Measurements from ENCODE around the gene HLF. TPM values are rescaled to one million over a fixed set of nuclear protein-coding genes. Genes with fewer than 3 reads are reported as not detected.

The HLF gene
- total RNA-seq, 2 donors from 2014 or later, result 23.9 to 44.3 TPM

DNA sequence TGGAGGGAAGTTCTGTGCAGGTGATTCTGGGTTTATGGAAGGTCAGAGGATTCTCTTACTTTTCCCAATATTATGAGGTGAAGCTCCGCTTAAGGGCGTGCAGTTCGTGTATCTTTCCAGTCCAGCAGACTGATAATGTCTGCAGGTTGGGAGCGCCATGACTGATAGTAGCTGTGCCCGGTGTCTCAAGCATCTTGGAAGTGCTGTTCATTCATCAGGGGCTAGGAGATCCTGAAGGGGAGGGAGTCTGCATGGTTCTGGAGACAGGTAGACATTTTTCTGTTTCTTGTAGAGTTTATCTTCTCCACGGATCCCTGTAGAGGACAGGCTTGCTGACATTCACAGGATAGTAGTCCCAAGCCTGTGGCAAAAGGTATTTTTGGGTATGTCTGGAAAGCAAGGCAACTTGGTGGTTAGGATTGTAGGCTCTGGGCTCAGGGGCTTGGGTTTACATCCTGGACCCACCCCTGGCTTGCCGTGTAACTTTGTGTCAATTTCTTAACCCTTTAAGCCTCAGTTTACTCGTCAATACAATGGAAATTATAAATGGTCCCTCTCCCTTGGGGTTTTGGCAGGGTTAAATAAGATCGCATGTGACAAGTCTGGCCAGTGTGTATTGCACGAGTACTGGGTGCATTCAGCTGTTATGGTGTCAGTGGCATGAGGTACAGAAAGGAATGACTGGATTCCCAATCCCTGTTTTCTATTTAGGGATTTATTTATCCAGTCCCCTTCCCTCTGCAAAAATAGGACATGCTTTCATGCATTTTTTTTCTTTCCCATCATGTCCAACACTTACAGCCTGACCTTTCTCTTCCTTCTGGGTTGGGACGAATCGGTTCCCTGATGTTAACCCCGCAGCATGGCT, 8.2 kb downstream of the HLF start:
- no peaks in the 10 kb centered on the region for H3K4me1 Mint-ChIP-seq (ENCODE audit: low read depth)

DNA sequence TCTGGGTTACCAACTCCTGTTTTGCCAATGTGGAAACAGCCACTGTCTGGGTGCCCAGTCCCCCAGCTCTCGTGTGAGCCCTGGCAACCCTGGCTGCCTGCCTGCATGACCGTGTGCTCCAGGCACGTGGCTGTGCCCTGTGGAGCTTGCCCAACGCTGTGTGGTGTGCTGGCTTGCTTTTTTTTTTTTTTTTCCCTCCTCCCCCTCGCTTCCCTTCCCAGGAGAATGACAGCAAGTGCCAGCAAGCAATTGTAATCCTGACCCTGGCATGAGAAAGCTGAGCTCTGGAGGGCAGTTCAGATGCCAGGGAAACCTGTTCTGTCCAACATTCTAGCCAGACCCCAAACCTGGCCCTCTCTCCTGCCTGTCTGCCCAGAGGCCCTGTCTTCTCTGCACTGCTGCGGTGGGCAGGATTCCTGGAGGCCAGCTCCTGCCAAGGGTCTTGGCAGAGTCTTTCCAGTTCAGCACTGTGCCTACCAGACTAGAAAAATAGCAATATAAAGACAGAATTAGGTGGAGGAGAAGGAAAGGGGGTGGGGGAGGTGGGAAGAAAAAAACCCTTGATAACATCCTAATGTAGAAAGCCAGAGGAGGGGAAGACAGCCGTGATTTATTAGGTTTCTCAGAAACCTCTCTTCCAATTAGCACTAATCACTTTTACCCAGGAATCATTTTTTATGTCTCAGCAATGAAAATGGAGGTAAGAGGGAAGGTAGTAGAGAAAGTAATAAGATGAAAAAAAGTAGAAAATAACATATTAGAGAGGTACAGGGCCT, 9.0 kb downstream of the HLF start:
- Mint-ChIP-seq H3K9me3 (no peaks in the 10 kb centered on the region), H3K4me1 (ENCODE audit: low read depth) (no peaks in the 10 kb centered on the region), H3K4me3 (no peak overlapping the region), H3K27me3 (ENCODE audit: low read depth) (peaks cover 38% of the 10 kb centered on the region), H3K27ac (no peak overlapping the region), H3K36me3 (ENCODE audit: insufficient read depth in 2 of 2) (no peaks in the 10 kb centered on the region)
- ATAC-seq (replicated peaks in 1 of 2) (no peak), DNase-seq (no peak)

More for the DNA sequence above, 8.2 kb downstream of the HLF start:
- no peak for ATAC-seq (replicated peaks in 1 of 2)
- H3K9me3 Mint-ChIP-seq, result no peaks in the 10 kb centered on the region
- peaks cover 47% of the 10 kb centered on the region for H3K27me3 Mint-ChIP-seq (ENCODE audit: low read depth)
- H3K27ac Mint-ChIP-seq, result no peak overlapping the region
- H3K36me3 Mint-ChIP-seq (ENCODE audit: insufficient read depth in 2 of 2), result no peaks in the 10 kb centered on the region
- no peak for DNase-seq
- no peak overlapping the region for H3K4me3 Mint-ChIP-seq

DNA sequence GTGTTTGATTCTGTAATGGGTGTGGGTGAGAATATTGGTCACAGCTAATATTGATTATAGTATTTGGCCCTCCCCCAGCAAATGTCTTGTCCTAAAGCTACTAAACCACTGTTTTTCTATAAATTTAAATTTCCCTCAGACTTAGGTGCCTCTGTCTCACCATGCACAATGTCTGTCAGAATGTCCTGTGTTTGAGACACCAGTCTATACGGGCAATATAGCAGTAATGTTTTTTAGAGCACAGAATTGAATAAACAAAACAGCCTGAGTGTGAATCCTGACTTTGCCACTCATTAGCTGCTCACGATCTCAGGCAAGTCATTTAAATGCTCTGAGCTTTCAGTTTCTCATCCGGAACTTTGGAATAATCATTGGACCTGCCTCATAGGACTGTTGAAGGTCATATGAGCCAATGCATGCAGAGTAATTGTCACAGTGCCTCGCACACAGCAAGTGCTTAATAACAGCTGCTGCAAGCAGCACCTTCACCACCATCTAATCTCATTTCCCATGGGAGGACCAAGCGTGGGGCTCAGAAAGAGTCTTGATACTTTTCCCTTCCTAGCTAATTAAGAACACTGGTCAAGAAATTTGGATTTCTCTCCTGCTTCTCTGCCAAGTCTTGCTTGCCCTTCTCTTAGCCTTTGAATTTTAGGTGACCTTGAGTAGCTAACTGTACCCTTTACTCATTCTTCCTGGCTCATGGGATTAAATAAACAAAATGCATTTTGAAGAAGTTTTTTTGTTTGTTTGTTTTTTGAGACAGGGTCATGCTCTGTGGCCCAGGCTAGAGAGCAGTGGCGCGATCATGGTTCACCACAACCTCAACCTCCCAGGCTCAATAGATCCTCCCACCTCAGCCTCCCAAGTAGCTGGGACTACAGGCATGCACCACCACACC, 9.8 kb downstream of the HLF start:
- Mint-ChIP-seq H3K27ac (no peak overlapping the region), H3K4me1 (ENCODE audit: low read depth) (no peaks in the 10 kb centered on the region), H3K4me3 (no peak overlapping the region), H3K36me3 (ENCODE audit: insufficient read depth in 2 of 2) (no peaks in the 10 kb centered on the region), H3K27me3 (ENCODE audit: low read depth) (peaks cover 30% of the 10 kb centered on the region), H3K9me3 (no peaks in the 10 kb centered on the region)
- DNase-seq, result no peak
- no peak for ATAC-seq (replicated peaks in 1 of 2)

DNA sequence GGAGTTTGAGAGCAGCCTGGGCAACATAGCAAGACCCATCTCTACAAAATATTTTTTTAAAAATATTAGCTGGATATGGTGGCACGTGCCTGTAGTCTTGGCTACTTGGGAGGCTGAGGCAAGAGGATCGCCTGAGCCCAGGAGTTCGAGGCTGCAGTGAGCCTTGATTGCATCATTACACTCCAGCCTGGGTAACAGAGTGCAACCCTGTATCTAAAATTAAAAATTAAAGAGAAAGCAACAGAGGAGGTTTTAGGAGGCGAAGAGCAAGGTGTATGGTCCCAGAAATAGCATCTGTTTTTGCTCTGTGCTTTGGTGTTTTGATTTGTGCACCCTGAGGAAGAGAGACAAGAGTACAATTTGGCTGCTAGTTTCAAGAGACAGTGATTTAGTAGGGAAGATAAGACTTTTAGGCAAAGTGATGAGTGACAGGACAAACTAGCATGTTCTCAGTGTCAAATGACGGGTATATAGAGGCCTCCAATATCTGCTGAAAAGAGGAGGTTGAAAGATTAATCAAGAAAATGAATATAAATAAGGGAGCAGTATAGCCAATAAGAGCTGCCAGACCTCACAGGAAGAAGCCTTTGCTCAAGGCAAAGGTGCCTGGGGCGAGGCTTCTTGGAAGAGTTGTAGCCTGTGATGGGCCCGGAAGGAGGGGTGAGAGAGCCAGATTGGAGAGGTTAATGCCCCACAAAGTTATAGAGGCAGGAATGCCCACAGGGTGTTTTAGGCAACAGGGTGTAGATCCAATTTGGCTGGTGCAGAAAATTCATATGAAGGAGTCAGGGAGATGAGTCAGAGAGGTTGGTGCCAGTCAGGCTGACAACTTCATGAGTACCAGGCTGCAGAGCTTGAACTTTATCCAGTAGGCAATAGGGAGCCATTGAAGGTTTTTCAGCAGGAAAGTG, 11.4 kb downstream of the HLF start:
- Mint-ChIP-seq H3K27me3 (ENCODE audit: low read depth) (peaks cover 30% of the 10 kb centered on the region), H3K4me3 (no peak overlapping the region), H3K27ac (no peak overlapping the region), H3K4me1 (ENCODE audit: low read depth) (no peaks in the 10 kb centered on the region), H3K9me3 (no peaks in the 10 kb centered on the region), H3K36me3 (ENCODE audit: insufficient read depth in 2 of 2) (no peaks in the 10 kb centered on the region)
- no peak for DNase-seq
- ATAC-seq (replicated peaks in 1 of 2), result no peak

DNA sequence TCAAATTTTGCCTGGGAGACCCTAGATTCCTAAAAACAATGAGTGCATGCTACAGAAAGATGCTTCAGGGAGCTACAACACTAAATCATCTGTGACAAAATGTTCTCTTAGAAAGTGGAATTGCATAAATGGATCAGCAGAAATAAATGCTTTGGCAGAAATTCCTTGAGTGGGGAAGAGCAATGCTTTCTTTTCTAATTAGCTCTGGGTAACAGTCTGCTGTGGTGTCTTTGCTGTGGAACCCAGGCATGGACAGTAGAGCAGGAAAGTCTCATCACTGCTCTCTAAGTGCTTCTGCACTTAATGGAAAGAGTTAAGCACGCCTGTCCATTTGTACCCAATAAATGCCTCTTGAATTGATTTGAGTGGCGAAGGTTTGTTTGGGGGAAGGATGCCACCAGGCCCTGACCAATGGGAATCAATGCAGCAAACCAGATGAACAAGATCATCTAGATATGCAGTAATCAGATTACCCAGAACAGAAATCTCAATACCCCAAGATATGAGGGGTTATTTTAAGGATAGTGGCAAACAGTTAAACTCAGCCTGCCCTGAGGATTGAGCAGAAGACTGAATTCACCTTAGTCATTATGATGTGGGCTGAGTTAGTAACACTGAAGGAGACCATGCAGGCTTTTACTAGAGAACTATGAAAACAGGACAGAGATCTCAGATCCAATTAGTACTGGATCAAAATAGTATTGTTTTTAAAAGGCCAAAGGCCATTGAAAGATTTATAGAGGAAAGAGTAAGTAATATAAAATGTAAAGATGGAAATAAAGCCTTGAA, 13.6 kb downstream of the HLF start:
- DNase-seq, result no peak
- Mint-ChIP-seq H3K27me3 (ENCODE audit: low read depth) (peaks cover 16% of the 10 kb centered on the region), H3K4me1 (ENCODE audit: low read depth) (no peaks in the 10 kb centered on the region), H3K9me3 (no peaks in the 10 kb centered on the region), H3K36me3 (ENCODE audit: insufficient read depth in 2 of 2) (no peaks in the 10 kb centered on the region), H3K27ac (no peak overlapping the region), H3K4me3 (no peak overlapping the region)
- ATAC-seq (replicated peaks in 1 of 2), result no peak

DNA sequence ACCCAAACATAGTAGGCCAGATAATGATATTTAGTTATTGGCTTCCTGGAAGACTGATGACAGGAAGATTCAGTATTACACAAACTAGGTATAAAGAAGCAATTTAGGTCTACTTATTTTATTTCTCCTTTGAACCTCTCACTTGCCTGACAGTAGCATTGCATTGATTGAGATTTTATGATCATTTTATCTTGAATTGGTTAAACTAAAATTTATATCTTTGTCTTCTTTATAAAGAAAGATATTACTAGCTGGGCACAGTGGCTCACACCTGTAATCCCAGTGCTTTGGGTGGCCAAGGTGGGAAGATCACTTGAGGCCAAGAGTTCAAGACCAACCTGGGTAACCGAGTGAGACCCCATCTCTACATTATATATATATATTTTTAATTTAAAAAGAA, 14.4 kb downstream of the HLF start:
- H3K4me3 Mint-ChIP-seq, result no peak overlapping the region
- no peak for DNase-seq
- no peaks in the 10 kb centered on the region for H3K4me1 Mint-ChIP-seq (ENCODE audit: low read depth)
- no peaks in the 10 kb centered on the region for H3K36me3 Mint-ChIP-seq (ENCODE audit: insufficient read depth in 2 of 2)
- H3K27me3 Mint-ChIP-seq (ENCODE audit: low read depth), result peaks cover 10% of the 10 kb centered on the region
- no peak for ATAC-seq (replicated peaks in 1 of 2)
- no peaks in the 10 kb centered on the region for H3K9me3 Mint-ChIP-seq
- H3K27ac Mint-ChIP-seq, result no peak overlapping the region

DNA sequence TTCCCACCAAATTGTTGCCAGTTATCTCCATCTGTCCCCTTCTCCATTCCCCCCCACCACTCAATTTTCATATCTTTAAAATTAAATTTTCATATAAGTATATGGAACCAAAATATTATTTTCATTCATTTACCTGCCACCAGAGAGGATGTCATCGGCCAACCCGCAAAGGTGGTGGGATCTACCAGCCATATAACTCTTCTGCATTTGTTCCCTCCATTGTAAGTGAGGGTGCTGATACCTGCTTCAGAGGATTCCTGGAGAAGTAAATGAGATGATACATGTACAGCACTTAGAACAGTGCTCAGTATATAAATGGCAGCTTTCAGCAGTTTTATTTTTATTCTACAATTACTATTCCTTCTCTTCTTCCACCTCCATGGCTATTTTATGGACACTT, 15.0 kb downstream of the HLF start:
- no peaks in the 10 kb centered on the region for H3K36me3 Mint-ChIP-seq (ENCODE audit: insufficient read depth in 2 of 2)
- H3K27ac Mint-ChIP-seq, result no peak overlapping the region
- ATAC-seq (replicated peaks in 1 of 2), result no peak
- H3K4me3 Mint-ChIP-seq, result no peak overlapping the region
- H3K9me3 Mint-ChIP-seq, result no peaks in the 10 kb centered on the region
- H3K4me1 Mint-ChIP-seq (ENCODE audit: low read depth), result peaks cover 5% of the 10 kb centered on the region
- DNase-seq, result no peak
- peaks cover 4% of the 10 kb centered on the region for H3K27me3 Mint-ChIP-seq (ENCODE audit: low read depth)

DNA sequence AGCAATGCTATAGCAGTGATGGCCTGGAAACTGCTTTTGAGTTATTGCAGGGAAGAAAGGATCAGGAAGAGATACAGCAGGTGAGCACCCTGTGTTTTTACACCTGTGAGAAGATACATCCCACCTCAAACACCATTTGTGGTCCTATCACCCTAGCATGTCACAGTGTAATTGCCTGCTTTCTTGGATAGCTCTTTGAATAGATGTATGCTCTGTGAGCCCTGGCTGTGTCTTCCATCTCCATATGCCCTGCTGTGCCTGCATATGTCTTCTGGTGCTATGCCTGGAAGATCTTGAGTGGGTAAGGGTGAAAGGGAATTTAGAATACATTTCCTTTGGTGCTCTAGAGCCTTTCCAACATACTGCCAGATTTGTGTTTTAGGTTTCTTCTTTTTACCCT, 15.5 kb downstream of the HLF start:
- Mint-ChIP-seq H3K4me1 (ENCODE audit: low read depth) (peaks cover 6% of the 10 kb centered on the region), H3K27ac (no peak overlapping the region), H3K27me3 (ENCODE audit: low read depth) (peaks cover 4% of the 10 kb centered on the region), H3K9me3 (no peaks in the 10 kb centered on the region), H3K4me3 (no peak overlapping the region), H3K36me3 (ENCODE audit: insufficient read depth in 2 of 2) (no peaks in the 10 kb centered on the region)
- no peak for ATAC-seq (replicated peaks in 1 of 2)
- no peak for DNase-seq

DNA sequence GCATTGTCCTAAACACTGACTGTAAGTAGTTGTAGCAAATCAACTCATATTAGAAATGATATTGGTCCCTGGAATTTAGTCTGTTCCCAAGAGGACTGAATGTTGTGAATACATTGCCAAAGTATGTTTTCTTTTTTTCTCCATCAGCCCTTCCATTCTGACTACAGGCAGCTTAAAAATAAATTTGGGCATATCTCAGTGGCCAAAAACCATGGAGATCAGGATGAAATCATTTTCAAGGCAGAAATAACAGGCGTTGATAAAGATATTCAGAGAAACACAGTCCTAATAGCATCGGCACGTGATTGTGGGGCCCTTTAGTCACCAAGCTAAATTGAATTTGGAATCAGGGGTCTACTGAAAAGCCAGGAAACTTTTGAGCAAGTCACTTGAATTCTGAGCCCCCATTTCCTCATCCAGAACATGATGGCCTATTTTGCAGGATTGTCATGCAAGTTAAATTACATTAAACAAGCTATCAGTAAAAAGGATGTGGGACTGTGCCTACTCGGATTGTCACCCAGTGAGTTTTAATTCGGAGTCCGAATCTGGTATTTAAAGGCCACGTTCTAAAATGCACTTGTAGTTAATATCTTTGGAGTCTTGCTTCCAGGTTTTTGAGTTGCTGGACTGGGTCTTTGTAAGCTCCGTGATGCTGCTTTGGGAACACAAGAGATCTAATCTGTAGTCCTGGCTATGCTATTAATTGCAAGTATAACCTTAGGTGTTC, 17.1 kb downstream of the HLF start:
- no peaks in the 10 kb centered on the region for H3K36me3 Mint-ChIP-seq (ENCODE audit: insufficient read depth in 2 of 2)
- H3K9me3 Mint-ChIP-seq, result no peaks in the 10 kb centered on the region
- H3K27ac Mint-ChIP-seq, result no peak overlapping the region
- H3K4me1 Mint-ChIP-seq (ENCODE audit: low read depth), result peaks cover 6% of the 10 kb centered on the region
- DNase-seq, result no peak
- no peaks in the 10 kb centered on the region for H3K27me3 Mint-ChIP-seq (ENCODE audit: low read depth)
- no peak for ATAC-seq (replicated peaks in 1 of 2)
- H3K4me3 Mint-ChIP-seq, result no peak overlapping the region

DNA sequence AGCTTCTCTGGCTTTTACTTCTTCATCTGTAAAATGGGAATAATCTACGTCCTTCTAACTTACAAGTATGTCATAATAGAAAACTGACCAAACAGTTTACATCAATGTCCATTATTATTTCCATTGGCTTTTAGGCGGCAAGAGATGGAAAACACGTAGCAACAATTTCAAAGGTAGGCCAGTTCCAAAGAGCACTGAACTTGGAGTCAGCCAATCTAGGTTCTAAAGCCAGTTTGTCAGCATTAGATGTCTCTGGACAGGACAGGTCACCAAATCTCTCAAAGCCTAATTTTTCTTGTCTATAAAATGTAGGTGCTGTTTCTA, 17.6 kb downstream of the HLF start:
- ATAC-seq (replicated peaks in 1 of 2), result no peak
- Mint-ChIP-seq H3K36me3 (ENCODE audit: insufficient read depth in 2 of 2) (no peaks in the 10 kb centered on the region), H3K4me3 (no peak overlapping the region), H3K4me1 (ENCODE audit: low read depth) (peaks cover 6% of the 10 kb centered on the region), H3K9me3 (no peaks in the 10 kb centered on the region), H3K27me3 (ENCODE audit: low read depth) (no peaks in the 10 kb centered on the region), H3K27ac (no peak overlapping the region)
- DNase-seq, result no peak

DNA sequence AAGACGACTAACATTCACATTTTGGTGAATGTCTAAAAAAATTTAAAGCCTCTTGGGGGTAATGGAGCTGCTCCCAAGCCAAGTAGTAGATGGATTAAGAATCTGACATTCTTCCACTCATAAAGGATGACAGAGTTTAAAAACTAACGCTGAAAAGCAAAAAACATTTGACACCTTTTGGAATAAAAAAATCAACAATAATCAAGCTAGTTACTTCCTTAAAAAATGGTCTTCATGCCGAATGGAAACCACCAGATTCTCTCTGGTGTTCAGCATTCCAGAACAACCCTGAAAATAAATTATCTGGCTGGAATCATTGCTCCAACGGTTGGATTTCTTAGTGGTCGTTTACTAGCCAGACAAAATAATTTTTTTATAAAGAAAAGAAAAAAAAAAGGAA, 18.0 kb downstream of the HLF start:
- no peak for ATAC-seq (replicated peaks in 1 of 2)
- Mint-ChIP-seq H3K4me1 (ENCODE audit: low read depth) (peaks cover 6% of the 10 kb centered on the region), H3K4me3 (no peak overlapping the region), H3K9me3 (no peaks in the 10 kb centered on the region), H3K27ac (no peak overlapping the region), H3K36me3 (ENCODE audit: insufficient read depth in 2 of 2) (no peaks in the 10 kb centered on the region), H3K27me3 (ENCODE audit: low read depth) (no peaks in the 10 kb centered on the region)
- no peak for DNase-seq

Data from activated T-cell treated with anti-CD3 and anti-CD28 coated beads, Interleukin-2, amount 50 U/mL, for 72 hours (primary cell).